Endothelial cell of umbilical vein (primary cell): Measurements from ENCODE around the gene SNX25. TPM values are rescaled to one million over a fixed set of nuclear protein-coding genes. Genes with fewer than 3 reads are reported as not detected.

ENCODE experiments used
- BruUV-seq: library from RNA; stranded (reverse); fragments of 400-500 nt; replicated peaks from 2 replicates; lab custom pipeline; 2021; lab: Mats Ljungman, UMichigan
- CTCF ChIA-PET: fragments of 300-600, 350-600 bp; sonication (Branson Sonifier 250); formaldehyde crosslinking; loops from one replicate; lab custom pipeline; 2021; ENCODE audit warnings: antibody characterized with exemption, inconsistent platforms; lab: Charles Lee
- POLR2A ChIA-PET: fragments of 300-600, 350-600 bp; sonication (Branson Sonifier 250); formaldehyde crosslinking; loops from one replicate; lab custom pipeline; 2021; ENCODE audit warnings: antibody characterized with exemption, inconsistent platforms; lab: Charles Lee
- DNase-seq: peaks from one replicate; pipeline ENCODE4 v3.0.0-alpha.2; 2011; ENCODE audit warnings: low read depth, low spot score
- FAIRE-seq: peaks from 2 replicates; lab custom pipeline; 2011; peaks lifted over from hg19 to GRCh38; lab: Jason Lieb, UNC
- H2AFZ ChIP-seq: 2 replicates; pipeline ENCODE4 v1.6.0; 2012; ENCODE audit warnings: low read depth, low read length, control low read depth, inconsistent platforms
- H3K27ac ChIP-seq: 2 replicates; pipeline ENCODE4 v1.5.1; 2011; ENCODE audit warnings: low read depth, mild to moderate bottlenecking, control low read depth, low read length, moderate library complexity; ENCODE audit not compliant: insufficient read depth
- H3K27me3 ChIP-seq, 2 experiments: 2 replicates each; pipeline versions ENCODE4 v1.6.0 to v1.6.1; 2011; ENCODE audit warnings: low read length in 2 of 2, mixed read lengths in 1 of 2; ENCODE audit not compliant: control insufficient read depth in 2 of 2, insufficient read depth in 2 of 2
- H3K36me3 ChIP-seq, 2 experiments: 2 replicates in 1 of 2; 3 replicates in 1 of 2; pipeline ENCODE4 v1.5.1; 2011; ENCODE audit warnings: low read length in 2 of 2, mild to moderate bottlenecking in 1 of 2, moderate library complexity in 1 of 2; ENCODE audit not compliant: control insufficient read depth in 2 of 2, insufficient read depth in 2 of 2; ENCODE audit errors: extremely low read depth in 1 of 2
- H3K4me1 ChIP-seq: 3 replicates; pipeline ENCODE4 v1.5.1; 2011; ENCODE audit warnings: mild to moderate bottlenecking, low read length; ENCODE audit not compliant: control insufficient read depth, insufficient read depth; ENCODE audit errors: extremely low read depth
- H3K4me2 ChIP-seq: 2 replicates; pipeline ENCODE4 v1.6.1; 2011; ENCODE audit warnings: low read length, control low read depth, mixed read lengths; ENCODE audit not compliant: insufficient read depth
- H3K4me3 ChIP-seq, 3 experiments: fragments of 200-600 bp in 1 of 3; sonication (generic), shearing (Covaris generic) in 1 of 3; replicated peaks in 1 of 3; 2 replicates each; pipeline ENCODE4 v1.5.1; 2011 to 2016; ENCODE audit warnings: control low read depth in 3 of 3, low read length in 3 of 3, mild to moderate bottlenecking in 2 of 3, inconsistent platforms in 1 of 3, low read depth in 1 of 3, moderate library complexity in 1 of 3; ENCODE audit not compliant: insufficient read depth in 1 of 3
- H3K79me2 ChIP-seq: 2 replicates; pipeline ENCODE4 v1.6.0; 2012; ENCODE audit warnings: low read length, inconsistent platforms; ENCODE audit not compliant: control insufficient read depth, insufficient read depth
- H3K9ac ChIP-seq: replicated peaks from 2 replicates; pipeline ENCODE3; 2011; ENCODE audit warnings: low read length, control low read depth; ENCODE audit not compliant: insufficient read depth; ENCODE audit errors: extremely low read depth
- H3K9me1 ChIP-seq: replicated peaks from 3 replicates; pipeline ENCODE4 v1.6.0; 2011; ENCODE audit warnings: mild to moderate bottlenecking, low read length; ENCODE audit not compliant: control insufficient read depth, insufficient read depth; ENCODE audit errors: extremely low read depth
- H3K9me3 ChIP-seq: replicated peaks from 2 replicates; pipeline ENCODE4 v1.5.1; 2012; ENCODE audit warnings: low read length, inconsistent platforms; ENCODE audit not compliant: control insufficient read depth, insufficient read depth
- H4K20me1 ChIP-seq: replicated peaks from 2 replicates; pipeline ENCODE3; 2011; ENCODE audit warnings: mild to moderate bottlenecking, low read length; ENCODE audit not compliant: control insufficient read depth, insufficient read depth; ENCODE audit errors: extremely low read depth
- CTCF ChIP-seq, 2 donors: IDR thresholded peaks; 1 replicate in 1 of 2; 2 replicates in 1 of 2; pipeline ENCODE4 v1.5.1; 2011; ENCODE audit warnings: low read length in 2 of 2, mild to moderate bottlenecking in 2 of 2, moderate library complexity in 2 of 2, control low read depth in 1 of 2, inconsistent platforms in 1 of 2, low read depth in 1 of 2; ENCODE audit not compliant: insufficient read depth in 1 of 2; ENCODE audit errors: extremely low read depth in 1 of 2
- FOS ChIP-seq: IDR thresholded peaks from 2 replicates; pipeline ENCODE4 v1.6.1; 2011; ENCODE audit warnings: mild to moderate bottlenecking, low read length, moderate library complexity, borderline replicate concordance; ENCODE audit not compliant: insufficient read depth
- GATA2 ChIP-seq: IDR thresholded peaks from 2 replicates; pipeline ENCODE4 v1.7.0; 2011; ENCODE audit warnings: low read depth, mild to moderate bottlenecking, moderate library complexity, mixed read lengths, low read length; ENCODE audit not compliant: insufficient read length, insufficient read depth
- JUN ChIP-seq: IDR thresholded peaks from 2 replicates; pipeline ENCODE4 v1.6.1; 2011; ENCODE audit warnings: borderline replicate concordance, low read depth; ENCODE audit not compliant: insufficient read length, insufficient read depth
- MAX ChIP-seq: IDR thresholded peaks from 2 replicates; pipeline ENCODE4 v1.6.1; 2011; ENCODE audit not compliant: insufficient read depth, insufficient read length
- POLR2A ChIP-seq: IDR thresholded peaks from 2 replicates; pipeline ENCODE4 v1.6.1; 2012; ENCODE audit warnings: low read depth, mild to moderate bottlenecking, control low read depth, low read length
- POLR2AphosphoS5 ChIP-seq: IDR thresholded peaks from 2 replicates; pipeline ENCODE4 v1.6.1; 2012; ENCODE audit warnings: low read depth, mild to moderate bottlenecking, control low read depth, low read length, moderate library complexity; ENCODE audit not compliant: insufficient read depth
- dilution Hi-C: fragments of 300-500 bp; cut with MboI; formaldehyde crosslinking; loops from one replicate; pipeline ENCODE4 v1.15.0; 2019; ENCODE audit warnings: low sequenced_read_pairs; ENCODE audit not compliant: extremely low pct_ligation_motif_present
- intact Hi-C: fragments of 100-400 bp; cut with micrococcal nuclease; formaldehyde crosslinking; loops from one replicate; pipeline ENCODE4 v1.10.0; 2022
- polyA plus RNA-seq, 4 experiments: library from polyadenylated mRNA; depleted of rRNA in 3 of 4; stranded (reverse) in 3 of 4; unstranded in 1 of 4; fragments of >200 nt; gene quantifications; 2 replicates each; pipeline versions ENCODE4 v1.2.1 to v1.2.3, GENCODE V29; 2011 to 2012; ENCODE audit warnings: missing spikeins in 1 of 4
- total RNA-seq: library from RNA; stranded (reverse); gene quantifications from 2 replicates; pipeline ENCODE4 v1.2.3, GENCODE V29; 2021

Gene SNX25
- total and polyA plus RNA-seq, 2 donors (not counting 3 experiments of a cell fraction or from before 2014, with no cell fraction given), result 6.6 to 16.1 TPM

DNA sequence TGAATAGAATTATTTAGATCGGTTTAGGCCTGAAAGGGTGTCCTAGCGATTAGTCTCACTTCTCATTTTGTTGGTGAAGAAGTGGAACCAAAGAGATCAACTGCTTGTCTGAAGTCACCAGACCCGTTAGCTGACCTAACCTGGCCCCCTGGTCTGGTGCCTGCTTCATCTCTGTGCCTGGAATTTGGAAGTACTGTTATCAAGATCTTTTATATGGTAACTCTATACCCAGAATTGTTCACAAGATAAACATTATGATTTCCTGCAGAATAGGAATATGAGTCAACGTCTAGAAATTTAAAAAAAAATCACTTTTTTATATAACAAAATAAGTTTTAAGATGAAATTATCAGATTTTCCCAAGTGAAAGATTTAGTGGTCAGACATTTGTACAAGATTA lies 149.1 kb downstream of the SNX25 start:
- dilution Hi-C loops, result no loop called here
- FAIRE-seq (peak; percentile 52), DNase-seq (peak; percentile 92)
- Histone ChIP-seq H3K9ac (peak overlapping the region; percentile 82), H4K20me1 (no peaks in the 10 kb centered on the region), H3K4me2 (peak overlapping the region; percentile 80), H3K9me3 (no peaks in the 10 kb centered on the region), H3K27ac (peak overlapping the region; percentile 100), H3K4me3 (no peak overlapping the region), H3K9me1 (no peaks in the 10 kb centered on the region), H3K4me1 (peaks cover 31% of the 10 kb centered on the region), H3K79me2 (no peaks in the 10 kb centered on the region), H2AFZ (no peak overlapping the region), H3K36me3 (peaks cover 0 to 5% of the 10 kb centered on the region in 2 experiments), H3K27me3 (no peaks in the 10 kb centered on the region)
- CTCF ChIA-PET, result interaction anchor here (0.8 to 1.7 kb wide), 3 partner anchors 16 to 239 kb away, joined by 3 to 5 read pairs (median 5); no protein-coding TSS in a partner anchor
- peak; percentile 94 for TF ChIP-seq GATA2
- peak; percentile 60 for TF ChIP-seq JUN
- no peak for TF ChIP-seq CTCF (IDR thresholded peaks at IDR 0.05; ENCODE audit: extremely low read depth in 1 of 2, insufficient read depth in 1 of 2, low read depth in 1 of 2, low read length in 2 of 2)
- peak; percentile 81 for TF ChIP-seq FOS
- TF ChIP-seq MAX, result no peak
- TF ChIP-seq POLR2AphosphoS5, result peak; percentile 56
- TF ChIP-seq POLR2A, result no peak
- BruUV-seq, result no TSS peak
- POLR2A ChIA-PET, result no interaction called here
- intact Hi-C loops, result loop anchor here (1.0 kb wide), 4 partner anchors 13 to 148 kb away; partner anchors contain the start of gene ANKRD37
